Urinary bladder (tissue), 4 donors: ENCODE measurements around the gene MTF2. TPM values are rescaled to one million over a fixed set of nuclear protein-coding genes. Genes with fewer than 3 reads are reported as not detected.

Source experiments
- DNase-seq: peaks from one replicate; pipeline ENCODE4 v3.0.0-alpha.2; 2015; ENCODE audit errors: extremely low spot score
- H3K27ac ChIP-seq: one replicate; pipeline ENCODE4 v1.5.1; 2013; ENCODE audit warnings: low read depth, mild to moderate bottlenecking, moderate library complexity
- H3K36me3 ChIP-seq: one replicate; pipeline ENCODE4 v1.6.1; 2013; ENCODE audit warnings: mild to moderate bottlenecking, moderate library complexity; ENCODE audit not compliant: insufficient read depth
- H3K4me1 ChIP-seq: one replicate; pipeline ENCODE4 v1.6.1; 2013; ENCODE audit warnings: mild to moderate bottlenecking, moderate library complexity; ENCODE audit not compliant: insufficient read depth
- H3K4me3 ChIP-seq: one replicate; pipeline ENCODE4 v1.5.1; 2013; ENCODE audit warnings: low read depth, low read length
- WGBS: extraction: QIAGEN DNeasy Blood & Tissue Kit; methylation state at CpG from one replicate; pipeline ENCODE4 v1.1.7; 2013; 5-methylcytosine and 5-hydroxymethylcytosine counted together
- polyA plus RNA-seq: library from polyadenylated mRNA; stranded (reverse); fragments of 200-250 nt; gene quantifications from one replicate; pipeline ENCODE4 v1.2.3, GENCODE V29; 2013
- total RNA-seq: library from RNA; depleted of rRNA; stranded (reverse); fragments of >200 nt; gene quantifications from one replicate; pipeline ENCODE4 v1.2.3, GENCODE V29; 2014
- donor health status: healthy with polysubstance abuse.
- donor health status: healthy.

MTF2 gene
- total and polyA plus RNA-seq, 2 donors = 7.9 to 72.4 TPM

DNA sequence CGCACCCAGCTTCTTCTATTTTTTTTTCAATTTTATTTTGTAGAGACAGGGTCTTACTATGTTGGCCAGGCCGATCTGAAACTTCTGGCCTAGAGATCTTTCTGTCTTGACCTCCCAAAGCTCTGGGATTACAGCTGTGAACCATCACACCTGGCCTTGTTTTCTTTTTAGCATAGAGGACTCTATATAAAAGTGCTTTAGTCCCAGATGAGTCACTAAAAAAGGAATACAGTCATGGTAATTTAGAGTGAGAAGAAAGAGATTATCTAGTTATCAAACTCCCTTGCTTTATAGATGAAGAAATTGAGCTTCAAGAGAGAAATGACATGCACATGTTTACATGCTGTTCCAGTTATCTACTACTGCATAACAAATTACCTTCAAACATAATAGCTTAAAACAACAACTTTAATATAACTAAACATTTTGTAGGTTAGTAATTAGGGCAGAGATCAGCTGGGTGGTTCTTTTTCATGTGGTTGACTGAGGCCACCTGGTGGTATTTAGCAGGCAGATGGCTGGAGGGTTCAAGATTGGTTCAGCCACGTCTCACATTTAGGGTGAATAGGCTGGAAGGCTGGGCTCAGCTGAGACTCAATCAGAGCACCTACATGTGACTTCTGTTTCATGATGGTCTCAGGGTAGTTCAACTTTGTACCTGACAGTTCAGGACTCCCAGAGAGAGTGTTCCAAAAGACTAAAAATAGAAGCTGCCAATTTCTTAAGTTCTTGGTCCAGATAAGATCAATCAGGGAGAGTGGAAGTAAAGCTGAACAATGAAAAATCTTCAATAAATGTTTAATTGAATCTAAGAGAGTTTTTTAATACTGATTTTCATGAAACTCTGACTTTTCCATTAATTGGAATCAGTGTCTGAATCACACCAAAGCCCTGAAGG is 16.9 kb upstream of the MTF2 start:
- DNase-seq = no peak
- Histone ChIP-seq H3K4me1 (no peaks in the 10 kb centered on the region), H3K4me3 (no peak overlapping the region), H3K36me3 (no peaks in the 10 kb centered on the region), H3K27ac (no peak overlapping the region)
- WGBS = 43% methylated on average over 3 of the region's 3 CpGs

DNA sequence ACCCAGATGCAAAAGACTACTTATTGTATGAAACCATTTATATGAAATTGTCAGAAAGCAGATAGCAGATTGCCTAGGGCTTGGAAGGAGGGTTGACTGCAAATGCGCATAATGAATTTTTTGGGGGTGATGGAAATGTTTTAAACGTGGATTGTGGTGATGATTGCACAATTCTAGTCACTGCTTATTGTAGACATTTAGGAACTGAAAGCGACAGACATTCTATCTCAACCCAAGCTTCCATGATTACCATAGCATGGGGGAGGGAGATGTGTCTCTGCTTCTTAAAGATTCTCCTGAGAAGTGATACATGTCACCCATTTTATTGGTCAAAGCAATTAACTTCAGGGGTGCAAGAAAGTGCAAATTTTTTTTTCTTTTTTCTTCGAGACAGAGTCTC is 2.8 kb upstream of the MTF2 start:
- no peaks in the 10 kb centered on the region for H3K4me1 ChIP-seq

DNA sequence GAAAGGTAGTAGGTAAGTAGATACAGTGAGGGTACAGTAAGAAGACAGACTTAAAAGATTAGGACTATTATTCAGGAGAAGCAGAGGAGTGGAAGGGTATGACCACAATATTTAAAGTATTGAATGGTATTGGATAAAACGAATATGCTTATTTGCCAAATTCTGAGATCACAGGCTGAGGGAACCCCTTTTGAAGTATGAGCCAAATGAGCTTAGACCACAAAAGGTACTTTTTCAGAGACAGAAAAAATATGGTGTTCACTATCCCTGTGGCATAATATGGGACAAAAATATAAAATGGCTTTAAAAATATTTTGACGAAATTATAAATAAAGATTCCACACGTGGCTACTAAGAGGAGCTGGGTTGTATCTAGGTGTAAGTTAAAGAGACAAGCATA is 880 bp upstream of the MTF2 start:
- WGBS = 23% methylated on average over 3 of the region's 3 CpGs
- H3K27ac ChIP-seq = no peak overlapping the region
- peaks cover 1% of the 10 kb centered on the region for H3K36me3 ChIP-seq
- no peaks in the 10 kb centered on the region for H3K4me1 ChIP-seq
- peak overlapping the region; percentile 78 for H3K4me3 ChIP-seq
- DNase-seq = no peak

More for the DNA sequence above, 2.8 kb upstream of the MTF2 start:
- DNase-seq = no peak
- Histone ChIP-seq H3K36me3 (no peaks in the 10 kb centered on the region), H3K4me3 (no peak overlapping the region), H3K27ac (no peak overlapping the region)
- WGBS = 73% methylated on average over 4 of the region's 4 CpGs

DNA sequence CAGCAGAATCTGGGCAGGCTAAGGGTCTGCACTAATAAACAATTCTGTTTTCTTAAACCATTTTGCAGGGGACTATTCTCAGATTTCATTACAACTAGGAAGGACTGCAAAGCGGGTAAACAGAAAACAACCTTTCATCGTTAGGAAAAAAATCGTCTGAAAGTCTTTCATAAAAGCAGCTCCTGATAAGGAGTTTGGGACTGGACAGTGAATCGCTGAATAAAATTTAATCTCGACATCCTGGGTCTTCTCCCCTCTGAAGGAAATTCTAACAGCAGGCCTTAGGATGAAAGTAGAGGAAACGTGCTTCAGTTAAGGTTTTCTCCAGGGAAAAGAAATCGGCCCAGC is 471 bp upstream of the MTF2 start:
- Histone ChIP-seq H3K4me1 (no peaks in the 10 kb centered on the region), H3K27ac (peak overlapping the region; percentile 38), H3K36me3 (peaks cover 1% of the 10 kb centered on the region), H3K4me3 (peak overlapping the region; percentile 78)
- peak; percentile 31 for DNase-seq
- whole genome bisulfite sequencing = under 1% methylated on average over 7 of the region's 7 CpGs

DNA sequence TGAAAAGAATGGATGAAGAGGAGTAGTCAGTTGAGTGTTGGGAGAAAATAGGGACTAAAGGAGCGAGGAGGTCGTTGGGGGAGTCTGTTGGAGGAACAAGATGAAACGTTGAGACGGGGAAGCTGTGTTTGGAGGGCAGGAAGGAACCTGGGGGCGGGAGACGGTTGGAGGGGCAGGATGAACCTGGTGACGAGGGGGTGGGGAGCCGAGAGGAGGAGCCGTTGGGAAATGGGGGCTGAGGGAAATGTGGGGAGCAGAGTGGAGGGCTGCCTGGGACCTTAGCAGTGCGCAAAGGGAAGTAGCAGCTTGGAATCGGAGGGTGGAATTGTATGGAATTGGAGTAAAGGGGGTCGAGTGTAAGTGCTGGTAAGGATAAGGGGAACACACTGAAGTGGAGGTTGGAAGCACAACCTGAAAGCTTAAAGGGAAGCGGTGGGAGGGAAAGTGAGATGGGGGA is 630 bp downstream of the MTF2 start:
- DNase-seq = no peak
- peak overlapping the region; percentile 46 for H3K27ac ChIP-seq
- peaks cover 1% of the 10 kb centered on the region for H3K36me3 ChIP-seq
- WGBS = under 1% methylated on average over 13 of the region's 13 CpGs
- peak overlapping the region; percentile 78 for H3K4me3 ChIP-seq
- H3K4me1 ChIP-seq = no peaks in the 10 kb centered on the region

DNA sequence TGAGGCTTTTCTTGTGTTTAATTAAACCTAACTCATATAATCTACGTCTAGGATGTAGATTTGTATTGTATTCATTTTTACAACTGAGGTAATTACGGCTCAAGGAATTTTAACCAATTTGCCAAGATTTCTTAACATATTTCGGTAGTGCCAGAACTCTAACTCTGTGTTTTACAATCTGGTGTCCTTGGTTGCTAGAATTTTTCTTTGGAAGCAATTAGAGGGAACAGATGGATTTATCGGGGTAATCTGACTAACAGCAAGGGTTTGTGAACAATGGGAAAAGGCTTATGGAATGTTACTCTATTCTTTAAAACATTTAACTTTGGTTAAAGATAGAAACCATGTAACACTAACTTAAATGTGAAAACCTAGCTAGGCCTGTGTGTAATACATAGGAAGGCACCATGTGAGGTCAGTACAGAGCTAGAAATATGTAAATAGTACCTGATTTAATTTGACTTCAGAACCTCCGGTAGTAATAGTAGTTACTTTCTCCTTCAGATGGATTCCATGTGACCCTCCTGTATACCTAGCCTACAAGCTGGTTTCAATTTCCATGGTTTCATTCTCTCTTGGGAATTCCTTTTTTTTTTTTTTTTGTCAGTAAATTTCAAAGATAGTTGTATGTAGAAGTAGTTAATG is 1.2 kb downstream of the MTF2 start:
- H3K36me3 ChIP-seq = peaks cover 1% of the 10 kb centered on the region
- H3K27ac ChIP-seq = peak overlapping the region; percentile 46
- no peaks in the 10 kb centered on the region for H3K4me1 ChIP-seq
- peak overlapping the region; percentile 78 for H3K4me3 ChIP-seq
- no peak for DNase-seq
- 1% methylated on average over 5 of the region's 5 CpGs for WGBS

DNA sequence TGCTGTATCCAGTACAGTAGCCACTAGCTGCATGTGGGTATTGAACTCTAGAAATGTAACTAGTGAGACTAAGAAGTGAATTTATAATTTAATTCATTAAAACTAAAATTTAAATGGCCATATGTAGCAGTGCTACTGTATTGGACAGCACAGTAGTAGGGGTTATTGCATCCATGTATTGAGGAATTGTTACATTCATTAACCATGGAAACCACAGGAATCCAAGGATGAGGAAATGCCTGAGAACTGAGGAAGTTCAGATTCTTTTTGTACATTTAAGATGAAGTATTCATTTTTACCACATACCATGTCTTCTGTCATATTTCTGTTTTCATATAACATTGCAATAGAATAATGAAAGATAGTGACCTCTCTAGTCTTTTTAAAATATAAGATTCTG is 2.6 kb downstream of the MTF2 start:
- no peak for DNase-seq
- no peak overlapping the region for H3K4me3 ChIP-seq
- H3K27ac ChIP-seq = no peak overlapping the region
- peaks cover 1% of the 10 kb centered on the region for H3K36me3 ChIP-seq
- no peaks in the 10 kb centered on the region for H3K4me1 ChIP-seq

DNA sequence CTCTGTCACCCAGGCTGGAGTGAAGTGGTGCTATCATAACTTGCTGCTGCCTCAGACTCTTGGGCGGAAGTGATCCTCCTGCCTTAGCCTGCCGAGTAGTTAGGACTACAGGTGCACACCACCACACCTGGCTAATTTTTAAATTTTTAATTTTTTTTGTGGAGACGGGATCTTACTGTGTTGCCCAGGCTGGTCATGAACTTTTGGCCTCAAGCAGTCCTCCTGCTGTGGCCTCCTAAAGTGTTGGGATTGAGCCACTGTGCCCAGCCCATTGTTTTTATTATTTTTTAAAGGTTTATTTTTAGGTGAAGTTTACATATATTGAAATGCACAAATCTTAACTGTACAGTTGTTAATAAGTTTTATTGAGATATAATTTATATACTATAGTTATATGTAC is 3.2 kb downstream of the MTF2 start:
- WGBS = 92% methylated on average over 3 of the region's 3 CpGs
- Histone ChIP-seq H3K36me3 (peaks cover 1% of the 10 kb centered on the region), H3K27ac (no peak overlapping the region), H3K4me3 (no peak overlapping the region), H3K4me1 (no peaks in the 10 kb centered on the region)
- no peak for DNase-seq

DNA sequence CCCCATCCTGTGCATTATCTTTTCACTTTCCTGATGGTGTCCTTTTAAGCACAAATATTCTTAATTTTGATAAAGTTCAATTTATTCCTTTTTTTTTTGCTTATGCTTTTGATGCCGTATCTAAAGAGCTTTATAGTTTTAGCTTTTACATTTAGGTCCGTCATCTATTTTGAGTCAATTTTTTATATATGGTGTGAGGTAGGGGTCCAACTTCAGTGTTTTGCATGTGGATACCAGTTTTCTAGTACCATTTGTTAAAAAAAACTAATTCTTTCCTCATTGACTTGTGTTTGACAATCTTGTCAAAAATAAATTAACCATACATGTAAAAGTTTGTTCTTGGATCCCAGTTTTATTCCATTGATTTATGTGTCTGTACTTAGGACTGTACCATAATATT is 4.9 kb downstream of the MTF2 start:
- no peak overlapping the region for H3K27ac ChIP-seq
- peaks cover 1% of the 10 kb centered on the region for H3K36me3 ChIP-seq
- WGBS = 96% methylated on average over 2 of the region's 2 CpGs
- H3K4me1 ChIP-seq = no peaks in the 10 kb centered on the region
- no peak for DNase-seq
- no peak overlapping the region for H3K4me3 ChIP-seq

DNA sequence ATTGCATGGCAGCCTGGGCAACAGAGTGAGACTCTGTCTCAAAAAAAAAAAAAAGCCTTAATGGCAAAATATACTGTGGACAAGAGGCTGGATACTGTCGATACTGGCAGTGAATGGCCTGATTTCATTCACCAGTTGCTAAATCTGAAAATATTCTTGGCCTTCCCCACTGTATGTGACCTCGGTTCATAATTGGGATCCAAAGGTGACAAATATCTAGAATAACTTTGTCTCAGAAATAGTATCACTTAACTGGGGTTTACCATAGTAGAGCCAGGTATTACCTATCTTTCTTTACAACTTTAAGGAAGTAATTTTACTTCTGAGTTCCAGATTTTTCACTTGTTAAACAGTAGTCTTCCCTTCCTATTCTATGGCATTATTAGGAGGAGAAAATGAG is 8.4 kb downstream of the MTF2 start:
- WGBS = 92% methylated on average over 2 of the region's 2 CpGs
- no peak overlapping the region for H3K4me3 ChIP-seq

DNA sequence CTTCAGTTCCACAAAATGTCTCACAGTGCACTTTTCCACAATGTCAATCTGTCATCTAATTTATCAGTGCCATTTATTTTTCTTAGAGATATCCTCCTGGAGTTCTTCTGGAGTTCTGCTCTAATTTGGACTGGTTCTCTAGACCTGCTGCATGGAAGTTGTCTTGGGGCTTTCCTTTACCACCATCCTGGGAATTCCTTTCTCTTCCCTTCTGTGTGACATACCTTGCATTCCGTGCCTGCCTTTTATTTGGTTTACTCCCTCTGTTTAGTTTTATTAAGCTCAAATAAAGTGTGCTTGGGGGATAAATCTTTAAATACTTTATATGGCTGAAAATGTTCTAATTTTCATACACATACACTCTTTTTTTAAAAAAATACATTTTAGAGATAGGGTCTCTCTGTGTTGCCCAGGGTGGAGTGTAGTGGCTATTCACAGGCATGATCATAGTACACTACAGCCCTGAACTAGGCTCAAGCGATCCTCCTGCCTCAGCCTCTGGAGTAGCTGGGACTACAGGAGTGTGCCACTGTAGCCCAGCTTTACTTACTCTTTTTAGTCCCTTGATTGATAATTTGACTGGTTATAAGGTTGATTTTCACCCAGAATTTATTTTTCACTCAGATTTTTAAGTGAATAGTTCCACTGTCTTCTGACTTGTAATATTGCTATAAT is 14.4 kb downstream of the MTF2 start:
- no peak for DNase-seq
- Histone ChIP-seq H3K36me3 (no peaks in the 10 kb centered on the region), H3K27ac (no peak overlapping the region), H3K4me1 (no peaks in the 10 kb centered on the region), H3K4me3 (no peak overlapping the region)
- 75% methylated on average over 2 of the region's 2 CpGs for WGBS

More for the DNA sequence above, 8.4 kb downstream of the MTF2 start:
- DNase-seq = no peak
- Histone ChIP-seq H3K4me1 (no peaks in the 10 kb centered on the region), H3K36me3 (peaks cover 1% of the 10 kb centered on the region), H3K27ac (no peak overlapping the region)

DNA sequence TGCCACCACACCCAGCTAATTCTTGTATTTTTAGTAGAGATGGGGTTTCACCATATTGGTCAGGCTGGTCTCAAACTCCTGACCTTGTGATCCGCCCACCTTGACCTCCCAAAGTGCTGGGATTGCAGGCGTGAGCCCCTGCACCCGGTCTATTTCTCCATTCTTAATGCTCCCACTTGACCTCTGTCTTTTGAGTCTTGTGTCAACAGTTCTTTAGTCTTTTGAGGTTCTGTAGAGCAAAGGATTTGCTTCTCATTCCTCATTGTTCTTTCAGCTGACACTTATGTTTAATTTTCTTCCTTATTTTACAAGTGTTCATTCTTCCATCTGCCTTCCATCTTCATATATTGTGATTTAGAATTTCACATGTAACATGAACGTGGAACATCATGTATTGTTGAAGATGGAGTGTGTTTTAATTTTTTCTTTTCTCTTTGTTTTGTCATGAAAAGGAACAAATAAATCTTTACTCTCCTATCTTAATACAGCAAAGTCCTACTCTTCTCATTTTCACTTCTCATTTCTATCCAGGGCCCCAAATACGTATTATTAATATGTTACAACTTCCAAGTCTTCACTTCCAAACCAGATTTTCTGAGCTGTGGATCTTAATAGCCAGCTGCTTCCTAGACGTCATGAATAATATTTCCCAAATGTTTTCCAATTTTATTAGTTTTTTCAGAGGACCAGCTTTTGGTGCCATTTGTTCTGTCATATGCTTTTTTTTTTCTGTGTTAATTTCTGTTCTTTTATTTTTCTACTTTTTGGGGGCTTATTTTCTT is 16.9 kb downstream of the MTF2 start:
- DNase-seq = no peak

DNA sequence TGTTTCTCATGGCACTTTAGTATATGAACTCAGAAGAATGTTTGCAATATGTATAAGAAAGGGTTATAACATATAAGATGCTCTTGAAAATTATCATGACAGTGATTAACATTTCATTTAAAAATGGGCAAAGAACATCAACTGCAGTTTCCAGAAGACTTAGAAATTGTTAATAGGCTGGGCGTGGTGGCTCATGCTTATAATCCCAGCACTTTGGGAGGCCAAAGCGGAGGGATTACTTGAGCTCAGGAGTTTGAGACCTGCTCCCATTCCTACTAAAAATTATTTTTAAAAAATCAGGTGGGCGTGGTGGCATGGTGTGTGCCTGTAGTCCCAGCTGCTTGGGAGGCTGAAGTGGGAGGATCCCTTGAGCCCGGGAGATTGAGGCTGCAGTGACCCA is 23.1 kb downstream of the MTF2 start:
- no peak overlapping the region for H3K4me3 ChIP-seq
- peaks cover 2% of the 10 kb centered on the region for H3K36me3 ChIP-seq
- no peak overlapping the region for H3K27ac ChIP-seq
- WGBS = 95% methylated on average over 4 of the region's 4 CpGs
- DNase-seq = no peak
- H3K4me1 ChIP-seq = no peaks in the 10 kb centered on the region

More for the DNA sequence above, 16.9 kb downstream of the MTF2 start:
- 74% methylated on average over 6 of the region's 6 CpGs for WGBS
- Histone ChIP-seq H3K4me3 (no peak overlapping the region), H3K36me3 (peaks cover 2% of the 10 kb centered on the region), H3K27ac (no peak overlapping the region), H3K4me1 (no peaks in the 10 kb centered on the region)
